Memory B cell (primary cell): ENCODE measurements around the gene SCP2D1.

Experiments
- ATAC-seq: fragments of 150-1000 bp; cut with Tn5 transposase; 2 replicates; pipeline ENCODE4 v1.10.0; 2021; ENCODE audit warnings: low read depth, mild to moderate bottlenecking, moderate library complexity
- DNase-seq, 2 donors: peaks; one replicate each; pipeline ENCODE4 v3.0.0; 2022; ENCODE audit warnings: low spot score in 2 of 2
- H3K27ac Mint-ChIP-seq: one replicate; pipeline ENCODE4 v1.8.0; 2022; ENCODE audit warnings: mild to moderate bottlenecking, moderate library complexity, mixed read lengths
- H3K27me3 Mint-ChIP-seq: one replicate; pipeline ENCODE4 v1.8.0; 2022; ENCODE audit warnings: mixed read lengths
- H3K36me3 Mint-ChIP-seq: one replicate; pipeline ENCODE4 v1.8.0; 2022; ENCODE audit warnings: mild to moderate bottlenecking, mixed read lengths
- H3K4me1 Mint-ChIP-seq: one replicate; pipeline ENCODE4 v1.8.0; 2022; ENCODE audit warnings: mixed read lengths
- H3K4me3 Mint-ChIP-seq: one replicate; pipeline ENCODE4 v1.8.0; 2022; ENCODE audit warnings: mild to moderate bottlenecking, moderate library complexity, mixed read lengths
- H3K9me3 Mint-ChIP-seq: one replicate; pipeline ENCODE4 v1.8.0; 2022; ENCODE audit warnings: mixed read lengths

Gene SCP2D1

DNA sequence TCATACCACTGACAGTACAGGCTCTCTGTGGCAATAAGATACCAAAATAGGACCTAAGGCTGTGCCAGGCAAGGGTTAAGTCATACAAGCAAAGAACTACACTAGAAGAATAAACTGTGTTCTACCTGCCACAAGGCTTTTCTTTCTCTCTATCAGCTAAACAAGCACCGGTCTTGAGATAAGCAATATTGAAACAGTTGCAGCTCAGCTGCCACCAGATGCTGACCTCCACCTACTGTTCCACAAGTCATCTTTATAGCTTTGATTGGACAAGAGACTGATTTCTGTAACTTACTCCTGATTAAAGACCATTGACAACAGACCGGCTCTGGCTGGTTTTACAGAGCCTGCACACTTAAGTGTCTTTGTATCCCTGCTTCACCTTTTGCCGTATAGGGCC is 24.1 kb downstream of the SCP2D1 start:
- DNase-seq = no peak
- H3K27me3 Mint-ChIP-seq = peaks cover 7% of the 10 kb centered on the region
- H3K4me3 Mint-ChIP-seq = no peak overlapping the region
- ATAC-seq = no peak
- no peaks in the 10 kb centered on the region for H3K4me1 Mint-ChIP-seq
- H3K9me3 Mint-ChIP-seq = peaks cover 2% of the 10 kb centered on the region
- H3K27ac Mint-ChIP-seq = no peak overlapping the region
- H3K36me3 Mint-ChIP-seq = no peaks in the 10 kb centered on the region

- no peak for ATAC-seq
- Mint-ChIP-seq H3K4me1 (no peaks in the 10 kb centered on the region), H3K27me3 (peaks cover 5% of the 10 kb centered on the region), H3K9me3 (no peaks in the 10 kb centered on the region), H3K36me3 (no peaks in the 10 kb centered on the region), H3K27ac (no peak overlapping the region), H3K4me3 (no peak overlapping the region)
- DNase-seq = no peak
These were observed 26.1 kb downstream of the SCP2D1 start for GRCh38 chr20:18839507-18840247.

GRCh38 chr20:18840248-18840645 is 26.7 kb downstream of the SCP2D1 start:
- Mint-ChIP-seq H3K36me3 (no peaks in the 10 kb centered on the region), H3K4me1 (no peaks in the 10 kb centered on the region), H3K27ac (no peak overlapping the region), H3K27me3 (peaks cover 5% of the 10 kb centered on the region), H3K9me3 (no peaks in the 10 kb centered on the region), H3K4me3 (no peak overlapping the region)
- ATAC-seq (no peak), DNase-seq (no peak)

- Mint-ChIP-seq H3K27ac (no peak overlapping the region), H3K4me3 (no peak overlapping the region), H3K27me3 (peaks cover 3% of the 10 kb centered on the region), H3K36me3 (no peaks in the 10 kb centered on the region), H3K4me1 (no peaks in the 10 kb centered on the region), H3K9me3 (no peaks in the 10 kb centered on the region)
- no peak for ATAC-seq
- no peak for DNase-seq
These were observed 31.4 kb downstream of the SCP2D1 start for GRCh38 chr20:18845017-18845416.

DNA sequence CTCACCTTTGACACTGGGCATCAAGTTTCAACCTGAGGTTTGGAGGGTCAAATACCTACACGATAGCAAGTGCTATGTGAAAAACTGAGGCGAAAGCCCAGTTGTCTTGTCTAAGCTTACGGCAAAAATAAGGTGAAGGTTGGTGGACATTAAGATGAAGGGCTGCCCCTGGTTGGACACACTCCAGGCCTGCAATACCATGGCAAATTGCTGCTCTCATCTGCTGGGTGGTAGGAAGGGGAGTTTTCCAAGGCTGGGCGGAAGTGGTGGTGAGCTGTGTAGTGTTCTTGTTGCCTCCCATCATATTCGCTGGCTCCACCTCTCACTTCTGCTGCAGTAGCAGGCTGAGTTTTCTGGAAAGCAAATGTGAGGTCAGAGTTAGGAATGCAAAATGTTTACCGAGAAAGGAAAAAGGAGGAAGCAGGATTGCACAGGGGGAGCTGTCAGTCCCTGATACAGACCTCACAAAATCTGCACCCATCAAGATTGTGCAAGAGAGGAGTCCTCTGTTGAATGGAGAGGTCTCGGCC is 33.7 kb downstream of the SCP2D1 start:
- DNase-seq = no peak
- Mint-ChIP-seq H3K9me3 (no peaks in the 10 kb centered on the region), H3K27ac (no peak overlapping the region), H3K4me3 (no peak overlapping the region), H3K36me3 (no peaks in the 10 kb centered on the region), H3K27me3 (no peaks in the 10 kb centered on the region), H3K4me1 (no peaks in the 10 kb centered on the region)
- no peak for ATAC-seq

DNA sequence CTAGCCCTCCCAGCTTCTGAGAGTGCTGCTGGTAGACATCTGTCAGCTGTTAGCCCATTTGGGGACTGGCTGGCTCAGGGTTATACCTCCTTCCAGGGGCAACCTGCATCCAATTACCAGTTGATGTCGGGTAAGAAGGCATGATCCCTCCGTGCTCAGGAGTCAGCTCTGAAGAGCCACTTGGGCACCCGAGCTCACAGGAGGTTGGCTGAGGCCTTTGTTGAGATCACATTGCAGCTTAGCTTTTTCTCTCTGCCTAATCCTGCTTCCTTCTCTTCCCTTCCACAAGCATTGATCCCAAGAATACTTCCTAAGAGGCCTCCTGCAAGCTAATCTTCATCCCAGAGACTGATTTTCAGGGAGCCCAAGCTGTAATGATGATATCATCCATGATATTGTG is 35.5 kb downstream of the SCP2D1 start:
- DNase-seq = no peak
- no peak overlapping the region for H3K27ac Mint-ChIP-seq
- no peak for ATAC-seq
- no peak overlapping the region for H3K4me3 Mint-ChIP-seq
- no peaks in the 10 kb centered on the region for H3K9me3 Mint-ChIP-seq
- H3K36me3 Mint-ChIP-seq = no peaks in the 10 kb centered on the region
- peaks cover 1% of the 10 kb centered on the region for H3K27me3 Mint-ChIP-seq
- no peaks in the 10 kb centered on the region for H3K4me1 Mint-ChIP-seq

DNA sequence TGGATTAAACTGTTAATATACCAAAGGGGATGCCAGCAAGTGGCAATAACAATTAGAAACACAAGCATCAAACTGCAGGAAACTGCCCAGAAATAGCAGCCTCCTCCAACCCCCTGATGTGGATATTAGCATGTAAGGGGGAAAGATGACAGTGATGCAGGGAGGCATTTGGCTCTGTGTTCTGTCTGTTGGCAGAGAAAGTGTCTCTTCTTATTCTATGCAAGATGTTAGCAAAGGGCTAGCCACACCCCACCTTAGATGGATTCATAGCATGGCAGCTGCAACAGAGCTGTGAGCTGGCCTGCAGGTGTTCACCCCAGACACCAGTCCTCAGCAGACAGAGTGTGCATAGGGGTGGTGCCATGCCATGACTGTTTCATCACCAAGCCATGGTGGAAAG is 38.0 kb downstream of the SCP2D1 start:
- Mint-ChIP-seq H3K9me3 (no peaks in the 10 kb centered on the region), H3K27me3 (peaks cover 1% of the 10 kb centered on the region), H3K4me3 (no peak overlapping the region), H3K27ac (no peak overlapping the region), H3K36me3 (no peaks in the 10 kb centered on the region), H3K4me1 (no peaks in the 10 kb centered on the region)
- DNase-seq (no peak), ATAC-seq (no peak)

GRCh38 chr20:18852318-18852717 is 38.7 kb downstream of the SCP2D1 start:
- H3K4me3 Mint-ChIP-seq = no peak overlapping the region
- H3K36me3 Mint-ChIP-seq = no peaks in the 10 kb centered on the region
- H3K27ac Mint-ChIP-seq = no peak overlapping the region
- no peak for ATAC-seq
- H3K27me3 Mint-ChIP-seq = peaks cover 1% of the 10 kb centered on the region
- H3K9me3 Mint-ChIP-seq = no peaks in the 10 kb centered on the region
- DNase-seq = no peak
- no peaks in the 10 kb centered on the region for H3K4me1 Mint-ChIP-seq

GRCh38 chr20:18853216-18853615 is 39.6 kb downstream of the SCP2D1 start:
- H3K27me3 Mint-ChIP-seq = peaks cover 2% of the 10 kb centered on the region
- ATAC-seq (no peak), DNase-seq (no peak)
- no peak overlapping the region for H3K27ac Mint-ChIP-seq
- no peaks in the 10 kb centered on the region for H3K9me3 Mint-ChIP-seq
- no peak overlapping the region for H3K4me3 Mint-ChIP-seq
- H3K36me3 Mint-ChIP-seq = no peaks in the 10 kb centered on the region
- H3K4me1 Mint-ChIP-seq = no peaks in the 10 kb centered on the region

GRCh38 chr20:18853946-18854646 is 40.5 kb downstream of the SCP2D1 start:
- Mint-ChIP-seq H3K9me3 (peaks cover 2% of the 10 kb centered on the region), H3K27me3 (peaks cover 3% of the 10 kb centered on the region), H3K36me3 (no peaks in the 10 kb centered on the region), H3K4me1 (no peaks in the 10 kb centered on the region), H3K4me3 (no peak overlapping the region), H3K27ac (no peak overlapping the region)
- ATAC-seq (no peak), DNase-seq (no peak)

- H3K4me1 Mint-ChIP-seq = no peaks in the 10 kb centered on the region
- no peak for ATAC-seq
- no peak overlapping the region for H3K27ac Mint-ChIP-seq
These were observed 42.3 kb downstream of the SCP2D1 start for GRCh38 chr20:18855882-18856281.

DNA sequence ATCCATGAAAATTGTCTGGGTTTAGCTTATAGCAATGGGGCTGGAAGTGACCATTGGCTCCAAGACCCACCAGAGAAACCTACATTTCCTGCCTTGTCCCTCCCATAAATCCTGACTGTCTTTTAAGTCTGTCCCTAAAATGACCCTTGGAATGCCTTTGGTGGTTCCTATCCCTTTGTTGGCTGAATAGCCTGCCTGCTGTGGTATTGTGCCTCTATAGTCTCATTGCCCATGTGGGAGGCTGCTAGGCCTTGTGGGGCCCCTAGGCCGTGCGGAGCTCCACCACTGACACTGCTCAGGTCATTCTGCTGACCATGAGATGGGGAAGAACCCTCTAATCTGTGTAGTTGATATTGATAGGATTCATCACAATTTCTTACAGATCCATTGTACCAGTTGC is 43.3 kb downstream of the SCP2D1 start:
- ATAC-seq (no peak), DNase-seq (no peak)
- Mint-ChIP-seq H3K4me1 (no peaks in the 10 kb centered on the region), H3K4me3 (no peak overlapping the region), H3K27ac (no peak overlapping the region), H3K27me3 (peaks cover 3% of the 10 kb centered on the region), H3K9me3 (peaks cover 8% of the 10 kb centered on the region), H3K36me3 (no peaks in the 10 kb centered on the region)

More at GRCh38 chr20:18855882-18856281, 42.3 kb downstream of the SCP2D1 start:
- peaks cover 3% of the 10 kb centered on the region for H3K27me3 Mint-ChIP-seq
- H3K4me3 Mint-ChIP-seq = no peak overlapping the region
- peaks cover 8% of the 10 kb centered on the region for H3K9me3 Mint-ChIP-seq
- no peaks in the 10 kb centered on the region for H3K36me3 Mint-ChIP-seq
- no peak for DNase-seq

GRCh38 chr20:18857640-18858039 is 44.1 kb downstream of the SCP2D1 start:
- ATAC-seq = no peak
- H3K27me3 Mint-ChIP-seq = peaks cover 3% of the 10 kb centered on the region
- DNase-seq = no peak
- H3K4me1 Mint-ChIP-seq = no peaks in the 10 kb centered on the region
- H3K4me3 Mint-ChIP-seq = no peak overlapping the region
- H3K9me3 Mint-ChIP-seq = peaks cover 8% of the 10 kb centered on the region
- H3K27ac Mint-ChIP-seq = no peak overlapping the region
- H3K36me3 Mint-ChIP-seq = no peaks in the 10 kb centered on the region

GRCh38 chr20:18858816-18859215 is 45.2 kb downstream of the SCP2D1 start:
- no peaks in the 10 kb centered on the region for H3K4me1 Mint-ChIP-seq
- H3K4me3 Mint-ChIP-seq = no peak overlapping the region
- H3K27me3 Mint-ChIP-seq = peaks cover 2% of the 10 kb centered on the region
- DNase-seq (no peak), ATAC-seq (no peak)
- peaks cover 8% of the 10 kb centered on the region for H3K9me3 Mint-ChIP-seq
- no peaks in the 10 kb centered on the region for H3K36me3 Mint-ChIP-seq
- H3K27ac Mint-ChIP-seq = no peak overlapping the region
